Right lobe of liver (tissue), 6 donors: ENCODE data around the gene ZKSCAN5. TPM values are rescaled to one million over a fixed set of nuclear protein-coding genes. Genes with fewer than 3 reads are reported as not detected.
"Not testable (repeated sequence)": the region's sequence is repeated elsewhere in the genome, so short reads cannot be mapped to it uniquely, and the experiment has no call there.

Experiments used
- ATAC-seq, 4 donors: fragments of 200-7000 bp; cut with Tn5 transposase; one replicate each; pipeline ENCODE4 v1.9.1; 2020; ENCODE audit warnings: mild to moderate bottlenecking in 4 of 4, moderate library complexity in 4 of 4
- DNase-seq, 3 donors: peaks; one replicate each; pipeline ENCODE4 v3.0.0-alpha.2; 2020
- H3K27ac ChIP-seq, 3 donors: fragments of 200-600 bp; one replicate each; pipeline ENCODE4 v1.8.0; 2022
- H3K27me3 ChIP-seq, 2 donors: fragments of 200-600 bp; one replicate each; pipeline ENCODE4 v1.8.0; 2022
- H3K36me3 ChIP-seq, 4 donors: fragments of 200-600 bp; sonication (generic) in 1 of 4; one replicate each; pipeline versions ENCODE4 v1.5.1 to v1.8.0; 2017 to 2022; ENCODE audit warnings: control low read depth in 1 of 4
- H3K4me1 ChIP-seq, 4 donors: fragments of 200-600 bp; sonication (generic) in 1 of 4; one replicate each; pipeline versions ENCODE4 v1.5.1 to v1.8.0; 2017 to 2022; ENCODE audit warnings: control low read depth in 1 of 4
- H3K4me3 ChIP-seq, 3 donors: fragments of 200-600 bp; one replicate each; pipeline ENCODE4 v1.8.0; 2022
- H3K9me3 ChIP-seq, 4 donors: fragments of 200-600 bp; sonication (generic) in 1 of 4; one replicate each; pipeline versions ENCODE4 v1.5.1 to v1.8.0; 2017 to 2022; ENCODE audit warnings: control low read depth in 1 of 4
- POLR2A ChIP-seq: fragments of 450-650 bp; IDR thresholded peaks from one replicate; pipeline ENCODE4 v1.6.1; 2017; ENCODE audit warnings: antibody characterized with exemption, mild to moderate bottlenecking
- WGBS: methylation state at CpG from one replicate; pipeline ENCODE4 v1.1.6; 2018; ENCODE audit warnings: low coverage, low lambda C conversion rate; ENCODE audit not compliant: insufficient coverage; ENCODE audit errors: missing lambda C conversion rate; 5-methylcytosine and 5-hydroxymethylcytosine counted together
- intact Hi-C, 2 donors: fragments of 100-400 bp; cut with DNase I; formaldehyde crosslinking; loops; one replicate each; pipeline versions ENCODE4 v1.11.2 to v1.14.1; 2022
- total RNA-seq, 6 experiments: library from RNA; depleted of rRNA in 2 of 6; stranded (reverse); fragments of >200 nt in 2 of 6; fragmentation: NEBNext Ultra II Directional in 3 of 6; extraction: Animal tissue kit (Norgen Biotek cat#: 25700) in 3 of 6; gene quantifications; one replicate each; pipeline versions ENCODE4 v1.1.0 to v1.2.4, GENCODE V29; 2016 to 2023
- TF ChIP-seq, protein P1 (sequence below), 4 donors: fragments of 200-600 bp in 3 of 4; fragments of 450-650 bp in 1 of 4; IDR thresholded peaks; one replicate each; pipeline versions ENCODE4 v1.5.1 to v1.8.0; 2016 to 2022; ENCODE audit warnings: antibody characterized with exemption in 4 of 4, mild to moderate bottlenecking in 2 of 4
- donor health status: DM: no; HTN: yes; CAD: no.
- donor health status: DM: no; HTN: no; CAD: no.
- donor health status: DM: no; HTN: no; CAD: no.
- donor health status: DM: no; HTN: yes; CAD: no.
- donor health status: DM: no; HTN: yes; CAD: no.

ZKSCAN5 gene
- total RNA-seq, 6 experiments from 2014 or later = 2.7 to 4.4 (median 3.1) TPM

DNA sequence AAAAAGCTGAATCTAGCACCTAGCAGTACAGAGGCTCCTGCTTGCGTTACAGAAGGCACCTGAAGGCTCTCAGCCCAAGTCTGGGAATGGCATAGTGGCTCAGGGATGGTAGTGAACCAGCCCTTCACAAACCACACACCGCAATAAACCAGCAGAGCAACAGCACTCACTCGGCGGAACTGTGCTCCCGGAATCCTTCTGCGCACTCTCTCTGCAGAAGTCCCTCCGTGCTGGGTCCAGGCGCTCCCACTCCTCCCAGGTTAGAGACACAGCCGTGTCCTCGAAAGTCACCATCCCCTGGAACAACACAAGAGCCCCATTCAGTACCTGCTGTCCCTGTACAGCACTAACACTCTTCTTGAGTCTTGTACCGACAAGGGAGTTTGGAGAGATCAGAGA, 5.9 kb upstream of the ZKSCAN5 start:
- Histone ChIP-seq H3K27me3 (no peaks in the 10 kb centered on the region), H3K4me3 (peak overlapping the region; percentile 86 to 100 (median 87)), H3K27ac (no peak overlapping the region), H3K9me3 (peaks cover 0 to 14% (median 5%) of the 10 kb centered on the region in 4 donors), H3K36me3 (peaks cover 0 to 39% (median 11%) of the 10 kb centered on the region in 4 donors), H3K4me1 (peaks cover 3 to 22% (median 8%) of the 10 kb centered on the region in 4 donors)
- intact Hi-C loops = no loop called here
- WGBS = 69% methylated on average over 10 of the region's 11 CpGs
- DNase-seq (peak in 1 of 3 donors; percentile 27), ATAC-seq (no peak)
- no peak for TF ChIP-seq POLR2A
- TF ChIP-seq, protein P1, sequence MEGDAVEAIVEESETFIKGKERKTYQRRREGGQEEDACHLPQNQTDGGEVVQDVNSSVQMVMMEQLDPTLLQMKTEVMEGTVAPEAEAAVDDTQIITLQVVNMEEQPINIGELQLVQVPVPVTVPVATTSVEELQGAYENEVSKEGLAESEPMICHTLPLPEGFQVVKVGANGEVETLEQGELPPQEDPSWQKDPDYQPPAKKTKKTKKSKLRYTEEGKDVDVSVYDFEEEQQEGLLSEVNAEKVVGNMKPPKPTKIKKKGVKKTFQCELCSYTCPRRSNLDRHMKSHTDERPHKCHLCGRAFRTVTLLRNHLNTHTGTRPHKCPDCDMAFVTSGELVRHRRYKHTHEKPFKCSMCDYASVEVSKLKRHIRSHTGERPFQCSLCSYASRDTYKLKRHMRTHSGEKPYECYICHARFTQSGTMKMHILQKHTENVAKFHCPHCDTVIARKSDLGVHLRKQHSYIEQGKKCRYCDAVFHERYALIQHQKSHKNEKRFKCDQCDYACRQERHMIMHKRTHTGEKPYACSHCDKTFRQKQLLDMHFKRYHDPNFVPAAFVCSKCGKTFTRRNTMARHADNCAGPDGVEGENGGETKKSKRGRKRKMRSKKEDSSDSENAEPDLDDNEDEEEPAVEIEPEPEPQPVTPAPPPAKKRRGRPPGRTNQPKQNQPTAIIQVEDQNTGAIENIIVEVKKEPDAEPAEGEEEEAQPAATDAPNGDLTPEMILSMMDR (IDR thresholded peaks at IDR 0.05) = no peak

DNA sequence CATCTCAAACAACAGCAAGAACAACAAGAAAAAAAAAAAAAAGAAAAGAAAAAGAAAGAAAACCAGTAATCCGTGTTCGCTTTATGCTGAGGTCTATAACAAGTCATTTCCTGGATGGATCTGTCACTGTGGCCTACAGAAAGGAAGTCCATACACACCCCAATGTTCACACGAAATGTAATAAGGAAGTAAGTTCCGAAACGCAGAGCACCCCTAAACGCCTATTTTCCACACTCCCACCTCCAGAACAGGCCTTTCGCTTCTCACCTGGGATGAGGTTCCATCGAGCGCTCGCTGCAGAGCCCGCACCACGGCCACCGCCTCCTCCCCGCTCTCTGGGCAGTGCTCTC, 5.1 kb upstream of the ZKSCAN5 start:
- intact Hi-C loops = no loop called here
- no peak for TF ChIP-seq POLR2A
- TF ChIP-seq, protein P1 (IDR thresholded peaks at IDR 0.05) = no peak
- Histone ChIP-seq H3K4me1 (peaks cover 3 to 22% (median 8%) of the 10 kb centered on the region in 4 donors), H3K27me3 (no peaks in the 10 kb centered on the region), H3K4me3 (peak overlapping the region; percentile 86 to 100 (median 87)), H3K36me3 (peaks cover 0 to 31% (median 5%) of the 10 kb centered on the region in 4 donors), H3K27ac (peak overlapping the region; percentile 89 to 95 (median 94)), H3K9me3 (peaks cover 0 to 6% (median under 1%) of the 10 kb centered on the region in 4 donors)
- ATAC-seq (peak; percentile 2 to 32 (median 19)), DNase-seq (no peak)
- WGBS = 0% methylated on average over 4 of the region's 14 CpGs

DNA sequence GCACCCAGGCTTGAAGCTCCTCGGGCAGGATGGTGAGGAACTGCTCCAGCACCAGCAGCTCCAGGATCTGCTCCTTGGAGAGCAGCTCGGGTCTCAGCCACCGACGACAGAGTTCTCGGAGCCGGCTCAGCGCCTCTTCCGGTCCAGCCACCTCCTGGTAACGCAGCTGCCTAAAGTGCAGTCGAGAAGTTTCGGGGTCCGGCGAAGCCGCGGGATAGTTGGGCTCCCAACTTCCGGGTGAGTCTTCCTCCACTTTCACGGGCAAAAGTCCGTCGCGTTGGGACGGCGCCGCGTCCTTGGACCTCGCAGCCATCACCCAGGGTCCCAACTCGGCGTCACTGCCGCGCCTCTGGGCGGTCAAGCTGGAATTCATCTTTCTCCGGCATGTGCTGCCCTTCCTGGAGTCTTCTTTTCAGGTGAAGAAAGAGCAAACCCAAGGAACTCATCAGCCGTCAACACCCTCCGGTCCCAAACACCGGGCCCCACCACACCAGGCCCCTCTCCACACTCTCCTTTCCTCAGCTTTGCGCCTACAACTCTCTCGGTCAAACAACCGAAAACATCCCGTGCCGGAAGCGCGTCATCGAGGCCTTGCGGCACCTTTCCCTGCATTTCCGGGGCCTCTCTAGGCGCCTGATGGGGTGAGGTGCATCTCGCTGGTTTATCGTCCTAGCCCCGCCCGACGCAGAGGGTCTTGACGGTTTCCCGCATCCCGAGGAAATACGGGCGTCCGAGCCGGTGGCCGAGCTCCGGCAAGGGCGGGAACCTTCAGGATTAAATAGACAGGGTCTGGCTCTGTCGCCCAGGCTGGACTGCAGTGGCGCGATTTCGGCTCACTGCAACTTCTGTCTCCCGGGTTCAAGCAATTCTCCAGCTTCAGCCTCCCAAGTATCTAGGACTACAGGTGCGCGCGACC, 4.5 kb upstream of the ZKSCAN5 start, which contains the start of gene ZNF394:
TSS of gene ZNF394 (minus strand) at position 561 of the 916 bp plus-strand sequence. CDS start at position 373, 188 bp downstream.
- H3K36me3 ChIP-seq = peaks cover 0 to 26% (median 3%) of the 10 kb centered on the region in 4 donors
- TF ChIP-seq POLR2A = peak; percentile 62
- TF ChIP-seq, protein P1 (IDR thresholded peaks at IDR 0.05) = no peak
- peak; percentile 69 to 73 (median 70) for ATAC-seq
- H3K27ac ChIP-seq = peak within 1 kb of the TSS; percentile 89 to 95 (median 94)
- WGBS = 0% methylated on average over 23 of the region's 68 CpGs
- H3K4me1 ChIP-seq = peaks cover 3 to 22% (median 8%) of the 10 kb centered on the region in 4 donors
- H3K9me3 ChIP-seq = no peaks in the 10 kb centered on the region
- DNase-seq = peak; percentile 93 to 95 (median 94)
- H3K27me3 ChIP-seq = no peaks in the 10 kb centered on the region
- peak within 1 kb of the TSS; percentile 86 to 100 (median 87) for H3K4me3 ChIP-seq
- intact Hi-C loops = no loop called here

DNA sequence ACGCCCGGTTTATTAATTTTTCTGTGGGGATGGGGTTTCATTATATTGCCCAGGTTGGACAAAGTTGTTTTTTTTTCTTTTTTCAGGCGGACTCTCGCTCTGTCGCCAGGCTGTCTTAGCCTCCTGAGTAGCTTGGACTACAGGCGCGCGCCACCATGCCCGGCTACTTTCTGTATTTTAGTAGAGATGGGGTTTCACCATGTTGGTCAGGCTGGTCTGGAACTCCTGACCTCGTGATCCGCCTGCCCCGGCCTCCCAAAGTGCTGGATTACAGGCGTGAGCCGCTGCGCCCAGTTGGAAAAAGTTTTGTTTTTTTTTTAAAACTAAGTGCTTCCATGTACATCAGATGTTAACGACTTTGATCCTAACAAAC, 3.8 kb upstream of the ZKSCAN5 start:
- H3K27me3 ChIP-seq = no peaks in the 10 kb centered on the region
- no peaks in the 10 kb centered on the region for H3K9me3 ChIP-seq
- peaks cover 0 to 21% (median 3%) of the 10 kb centered on the region in 4 donors for H3K36me3 ChIP-seq
- H3K4me1 ChIP-seq = peaks cover 3 to 22% (median 9%) of the 10 kb centered on the region in 4 donors
- H3K27ac ChIP-seq = peak overlapping the region in 2 of 3 donors; percentile 94 to 95
- TF ChIP-seq POLR2A = no peak
- TF ChIP-seq, protein P1 (IDR thresholded peaks at IDR 0.05) = no peak
- peak overlapping the region; percentile 86 to 100 (median 87) for H3K4me3 ChIP-seq
- intact Hi-C loops = no loop called here
- no peak for ATAC-seq
- peak in 1 of 3 donors; percentile 30 for DNase-seq
- WGBS = 52% methylated on average over 13 of the region's 16 CpGs

DNA sequence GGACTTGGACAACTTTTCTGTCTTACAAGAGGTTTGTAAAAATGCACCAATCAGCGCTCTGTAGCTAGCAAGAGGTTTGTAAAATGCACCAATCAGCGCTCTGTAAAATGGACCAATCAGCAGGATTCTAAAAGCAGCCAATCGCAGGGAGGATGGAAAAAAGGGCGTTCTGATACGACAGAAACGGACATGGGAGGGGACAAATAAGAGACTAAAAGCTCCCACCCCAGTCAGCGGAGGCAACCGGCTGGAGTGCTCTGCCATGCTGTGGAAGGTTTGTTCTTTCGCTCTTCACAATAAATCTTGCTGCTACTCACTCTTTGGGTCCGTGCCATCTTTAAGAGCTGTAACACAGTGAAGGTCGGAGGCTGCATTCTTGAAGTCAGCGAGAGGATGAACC, 3.2 kb upstream of the ZKSCAN5 start:
- H3K9me3 ChIP-seq, intact Hi-C loops, H3K27me3 ChIP-seq, ATAC-seq, H3K4me3 ChIP-seq, H3K27ac ChIP-seq: not testable (repeated sequence)
- 96% methylated on average over 12 of the region's 12 CpGs for whole genome bisulfite sequencing
- Histone ChIP-seq H3K4me1 (peaks cover 3 to 28% (median 12%) of the 10 kb centered on the region in 4 donors), H3K36me3 (peaks cover 0 to 16% (median 2%) of the 10 kb centered on the region in 4 donors)
- peak in 1 of 3 donors; percentile 16 for DNase-seq
